Lower lobe of right lung (tissue), 2 donors: Measurements from ENCODE around the gene TM9SF3. TPM values are rescaled to one million over a fixed set of nuclear protein-coding genes. Genes with fewer than 3 reads are reported as not detected.

ENCODE experiments used
- ATAC-seq, 2 donors: fragments of 200-7000 bp; cut with Tn5 transposase; one replicate each; pipeline ENCODE4 v1.9.1; 2020 to 2022; ENCODE audit warnings: mild to moderate bottlenecking in 2 of 2, moderate library complexity in 2 of 2
- DNase-seq: peaks from one replicate; pipeline ENCODE4 v3.0.0-alpha.2; 2020
- H3K27ac ChIP-seq: fragments of 200-600 bp; one replicate; pipeline ENCODE4 v1.8.0; 2022
- H3K27me3 ChIP-seq: fragments of 200-600 bp; one replicate; pipeline ENCODE4 v1.8.0; 2022; ENCODE audit warnings: low read depth
- H3K36me3 ChIP-seq: fragments of 200-600 bp; one replicate; pipeline ENCODE4 v1.8.0; 2022; ENCODE audit warnings: mild to moderate bottlenecking
- H3K4me1 ChIP-seq: fragments of 200-600 bp; one replicate; pipeline ENCODE4 v1.8.0; 2022
- H3K4me3 ChIP-seq: fragments of 200-600 bp; one replicate; pipeline ENCODE4 v1.8.0; 2022; ENCODE audit warnings: mild to moderate bottlenecking
- H3K9me3 ChIP-seq: fragments of 200-600 bp; one replicate; pipeline ENCODE4 v1.8.0; 2022
- intact Hi-C: fragments of 100-400 bp; cut with DNase I; formaldehyde crosslinking; loops from one replicate; pipeline ENCODE4 v1.11.0; 2022
- total RNA-seq: library from RNA; stranded (reverse); fragmentation: NEBNext Ultra II Directional; extraction: Animal tissue kit (Norgen Biotek cat#: 25700); gene quantifications from one replicate; pipeline ENCODE4 v1.2.1, GENCODE V29; 2021
- TF ChIP-seq, protein P1 (sequence below): fragments of 200-600 bp; IDR thresholded peaks from one replicate; pipeline ENCODE4 v1.8.0; 2022; ENCODE audit warnings: antibody characterized with exemption, mild to moderate bottlenecking
- donor health status: DM: no; HTN: yes; CAD: no; lungs with severe emphysema.

TM9SF3 gene
- total RNA-seq, 1 donor from 2014 or later: 112 TPM

- H3K4me3 ChIP-seq: no peak overlapping the region
- TF ChIP-seq, protein P1, sequence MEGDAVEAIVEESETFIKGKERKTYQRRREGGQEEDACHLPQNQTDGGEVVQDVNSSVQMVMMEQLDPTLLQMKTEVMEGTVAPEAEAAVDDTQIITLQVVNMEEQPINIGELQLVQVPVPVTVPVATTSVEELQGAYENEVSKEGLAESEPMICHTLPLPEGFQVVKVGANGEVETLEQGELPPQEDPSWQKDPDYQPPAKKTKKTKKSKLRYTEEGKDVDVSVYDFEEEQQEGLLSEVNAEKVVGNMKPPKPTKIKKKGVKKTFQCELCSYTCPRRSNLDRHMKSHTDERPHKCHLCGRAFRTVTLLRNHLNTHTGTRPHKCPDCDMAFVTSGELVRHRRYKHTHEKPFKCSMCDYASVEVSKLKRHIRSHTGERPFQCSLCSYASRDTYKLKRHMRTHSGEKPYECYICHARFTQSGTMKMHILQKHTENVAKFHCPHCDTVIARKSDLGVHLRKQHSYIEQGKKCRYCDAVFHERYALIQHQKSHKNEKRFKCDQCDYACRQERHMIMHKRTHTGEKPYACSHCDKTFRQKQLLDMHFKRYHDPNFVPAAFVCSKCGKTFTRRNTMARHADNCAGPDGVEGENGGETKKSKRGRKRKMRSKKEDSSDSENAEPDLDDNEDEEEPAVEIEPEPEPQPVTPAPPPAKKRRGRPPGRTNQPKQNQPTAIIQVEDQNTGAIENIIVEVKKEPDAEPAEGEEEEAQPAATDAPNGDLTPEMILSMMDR: no peak
- no peaks in the 10 kb centered on the region for H3K9me3 ChIP-seq
- H3K36me3 ChIP-seq: peaks cover 12% of the 10 kb centered on the region
- DNase-seq (no peak), ATAC-seq (no peak)
- no peaks in the 10 kb centered on the region for H3K27me3 ChIP-seq
- no peak overlapping the region for H3K27ac ChIP-seq
- peaks cover 7% of the 10 kb centered on the region for H3K4me1 ChIP-seq
- intact Hi-C loops: no loop called here
Observed at GRCh38 chr10:96616961-96617360, 30.1 kb upstream of the TM9SF3 start.

GRCh38 chr10:96614515-96614914, 27.7 kb upstream of the TM9SF3 start:
- Histone ChIP-seq H3K4me1 (peaks cover 3% of the 10 kb centered on the region), H3K4me3 (no peak overlapping the region), H3K9me3 (no peaks in the 10 kb centered on the region), H3K27ac (no peak overlapping the region), H3K36me3 (peaks cover 8% of the 10 kb centered on the region), H3K27me3 (no peaks in the 10 kb centered on the region)
- TF ChIP-seq, protein P1: no peak
- intact Hi-C loops: no loop called here
- no peak for DNase-seq
- no peak for ATAC-seq

GRCh38 chr10:96613576-96613975, 26.8 kb upstream of the TM9SF3 start:
- no peaks in the 10 kb centered on the region for H3K9me3 ChIP-seq
- DNase-seq (no peak), ATAC-seq (no peak)
- TF ChIP-seq, protein P1: no peak
- no peak overlapping the region for H3K4me3 ChIP-seq
- peaks cover under 1% of the 10 kb centered on the region for H3K4me1 ChIP-seq
- no peaks in the 10 kb centered on the region for H3K27me3 ChIP-seq
- intact Hi-C loops: no loop called here
- H3K36me3 ChIP-seq: peaks cover 8% of the 10 kb centered on the region
- H3K27ac ChIP-seq: no peak overlapping the region

DNA sequence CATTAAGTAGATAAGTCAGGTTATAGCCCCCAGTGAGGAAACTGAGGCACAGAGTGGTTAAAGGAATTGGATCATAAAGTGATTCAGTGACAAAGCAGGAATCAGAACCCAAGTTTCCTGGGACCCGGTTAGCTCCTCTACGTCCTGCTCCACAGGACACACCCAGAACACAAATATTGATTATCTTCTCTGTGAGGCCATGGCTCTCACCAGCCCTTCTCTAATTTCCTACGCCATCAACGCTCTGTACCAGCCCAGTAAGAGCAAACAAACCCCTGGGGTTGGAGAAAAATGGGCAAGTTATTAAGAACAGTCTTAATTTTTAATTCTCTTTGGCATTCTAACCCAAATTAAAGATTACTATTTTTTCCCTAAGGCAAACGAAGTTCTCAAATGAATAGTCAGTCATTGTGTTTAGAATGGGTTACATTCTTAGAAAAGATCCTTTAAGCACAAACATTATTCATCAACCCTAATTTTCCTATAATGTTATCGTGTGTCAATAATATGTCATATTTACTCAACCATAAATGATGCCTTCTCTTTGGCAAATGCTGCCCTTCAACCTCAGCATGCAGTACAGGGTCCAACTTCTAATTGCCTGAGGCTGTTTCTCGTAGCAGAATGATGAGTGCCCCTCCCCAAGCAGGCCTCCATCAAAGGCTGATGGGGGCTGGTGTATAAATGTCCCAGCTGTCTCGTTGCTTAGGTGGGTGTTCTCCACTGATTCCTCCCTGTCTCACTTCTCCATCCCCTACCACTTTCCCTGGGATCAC, 25.4 kb upstream of the TM9SF3 start:
- Histone ChIP-seq H3K27ac (no peak overlapping the region), H3K4me3 (no peak overlapping the region), H3K9me3 (no peaks in the 10 kb centered on the region), H3K36me3 (peaks cover 15% of the 10 kb centered on the region), H3K4me1 (no peaks in the 10 kb centered on the region), H3K27me3 (no peaks in the 10 kb centered on the region)
- intact Hi-C loops: no loop called here
- ATAC-seq (no peak), DNase-seq (no peak)
- TF ChIP-seq, protein P1: no peak

DNA sequence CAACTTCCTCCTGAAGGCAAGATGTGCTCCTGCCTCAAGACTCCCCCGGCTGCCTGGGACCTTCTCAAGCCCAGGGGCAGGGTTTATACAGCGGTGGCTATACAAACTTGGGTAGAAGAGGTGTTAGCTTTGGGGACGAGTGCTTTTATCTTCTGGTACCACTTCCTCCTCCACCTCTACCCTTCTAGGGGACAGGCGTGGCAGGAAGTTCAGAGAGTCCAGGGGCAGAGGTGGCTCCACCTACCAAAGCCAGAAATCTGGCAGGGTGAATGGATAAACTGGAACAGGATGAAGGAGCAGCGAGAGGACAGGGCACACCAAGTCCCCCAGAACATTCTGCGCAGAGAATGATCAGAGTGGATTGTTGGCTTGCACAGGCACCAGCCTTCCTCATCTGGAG, 24.0 kb upstream of the TM9SF3 start:
- Histone ChIP-seq H3K36me3 (peaks cover 8% of the 10 kb centered on the region), H3K27me3 (no peaks in the 10 kb centered on the region), H3K27ac (no peak overlapping the region), H3K4me1 (no peaks in the 10 kb centered on the region), H3K4me3 (no peak overlapping the region), H3K9me3 (no peaks in the 10 kb centered on the region)
- TF ChIP-seq, protein P1: no peak
- ATAC-seq (no peak), DNase-seq (no peak)
- intact Hi-C loops: no loop called here
